GM12892 (cell line): ENCODE results near the gene TENM4.

Experiments used
- POLR2A ChIP-seq: IDR thresholded peaks from 2 replicates; pipeline ENCODE4 v1.6.1; 2011; ENCODE audit warnings: low read depth, low read length, control low read depth
- POLR2AphosphoS5 ChIP-seq: IDR thresholded peaks from 2 replicates; pipeline ENCODE4 v1.6.1; 2011; ENCODE audit warnings: low read depth, low read length, control low read depth
- TAF1 ChIP-seq: IDR thresholded peaks from 2 replicates; pipeline ENCODE4 v1.6.1; 2011; ENCODE audit warnings: low read depth, mild to moderate bottlenecking, control low read depth, low read length, borderline replicate concordance

GRCh38 chr11:79396001-79396400, 44.8 kb downstream of the TENM4 start:
- TF ChIP-seq POLR2A: no peak
- TF ChIP-seq TAF1: no peak
- TF ChIP-seq POLR2AphosphoS5: no peak
